GM12878 (cell line): Measurements from ENCODE around the gene DTX2. TPM values are rescaled to one million over a fixed set of nuclear protein-coding genes. Genes with fewer than 3 reads are reported as not detected.

Experiments
- BHLHE40 ChIP-seq, 2 experiments: fragments of 450-650 bp in 1 of 2; IDR thresholded peaks; 2 replicates each; pipeline ENCODE4 v1.6.1; 2011 to 2017; ENCODE audit warnings: low read depth in 2 of 2, borderline replicate concordance in 1 of 2, improper control_type of control experiment in 1 of 2, low read length in 1 of 2, mild to moderate bottlenecking in 1 of 2
- CUX1 ChIP-seq: IDR thresholded peaks from 2 replicates; pipeline ENCODE4 v1.6.1; 2012; ENCODE audit warnings: improper control_type of control experiment, low read depth, low read length; ENCODE audit not compliant: insufficient replicate concordance
- FOXK2 ChIP-seq: fragments of 450-650 bp; IDR thresholded peaks from 2 replicates; pipeline ENCODE4 v1.6.1; 2017; ENCODE audit warnings: mild to moderate bottlenecking, moderate library complexity
- IKZF1 ChIP-seq: fragments of 450-650 bp; conservative IDR thresholded peaks from 2 replicates; pipeline ENCODE4 v1.6.1; 2017; ENCODE audit warnings: antibody characterized with exemption, mild to moderate bottlenecking
- JUNB ChIP-seq: IDR thresholded peaks from 2 replicates; pipeline ENCODE4 v1.6.1; 2016; ENCODE audit warnings: antibody characterized with exemption, mild to moderate bottlenecking
- MEF2B ChIP-seq: fragments of 450-650 bp; IDR thresholded peaks from 2 replicates; pipeline ENCODE4 v1.6.1; 2018; ENCODE audit warnings: mild to moderate bottlenecking, moderate library complexity; ENCODE audit not compliant: partially characterized antibody, poor library complexity, severe bottlenecking
- MLLT1 ChIP-seq: fragments of 450-650 bp; IDR thresholded peaks from 2 replicates; pipeline ENCODE4 v1.6.1; 2016; ENCODE audit warnings: mild to moderate bottlenecking
- NFYA ChIP-seq: IDR thresholded peaks from 2 replicates; pipeline ENCODE4 v1.6.1; 2011; ENCODE audit warnings: low read depth, mild to moderate bottlenecking, low read length, improper control_type of control experiment, borderline replicate concordance
- POU2F2 ChIP-seq: IDR thresholded peaks from 3 replicates; pipeline ENCODE4 v1.6.1; 2011; ENCODE audit warnings: low read depth, mild to moderate bottlenecking, low read length, borderline replicate concordance
- RAD21 ChIP-seq: IDR thresholded peaks from 2 replicates; pipeline ENCODE4 v1.6.1; 2011; ENCODE audit warnings: mild to moderate bottlenecking, low read depth, low read length, moderate library complexity; ENCODE audit not compliant: insufficient read depth
- RBBP5 ChIP-seq: fragments of 200-600 bp; sonication (generic); conservative IDR thresholded peaks from 2 replicates; pipeline ENCODE4 v1.6.1; 2016
- RUNX3 ChIP-seq: IDR thresholded peaks from 2 replicates; pipeline ENCODE4 v1.6.1; 2012; ENCODE audit warnings: low read length, inconsistent platforms
- SMARCA5 ChIP-seq: fragments of 450-650 bp; IDR thresholded peaks from 2 replicates; pipeline ENCODE4 v1.6.1; 2017; ENCODE audit warnings: mild to moderate bottlenecking
- SMC3 ChIP-seq: IDR thresholded peaks from 2 replicates; pipeline ENCODE4 v1.6.1; 2011; ENCODE audit warnings: low read length, improper control_type of control experiment, borderline replicate concordance
- TCF7 ChIP-seq: IDR thresholded peaks from 2 replicates; pipeline ENCODE4 v1.6.1; 2014; ENCODE audit warnings: antibody characterized with exemption, borderline replicate concordance
- YY1 ChIP-seq: IDR thresholded peaks from 2 replicates; pipeline ENCODE4 v1.6.1; 2011; ENCODE audit warnings: low read depth, mild to moderate bottlenecking, low read length
- ZSCAN29 ChIP-seq: fragments of 450-650 bp; IDR thresholded peaks from 2 replicates; pipeline ENCODE4 v1.6.1; 2017; ENCODE audit warnings: mild to moderate bottlenecking, moderate library complexity
- ZZZ3 ChIP-seq: IDR thresholded peaks from 2 replicates; pipeline ENCODE4 v1.6.1; 2011; ENCODE audit warnings: low read depth; ENCODE audit not compliant: control insufficient read depth, insufficient read length
- polyA plus RNA-seq, 11 experiments: library from polyadenylated mRNA; depleted of rRNA in 4 of 11; unstranded in 6 of 11; stranded (reverse) in 5 of 11; fragments of >200 nt; fragmentation: Nextera tagmentation in 4 of 11; fragmentation: Illumina TruSeq in 1 of 11; extraction: Ambion mirVana in 4 of 11; extraction: Trizol in 1 of 11; gene quantifications; 1 replicate in 1 of 11; 2 replicates in 10 of 11; pipeline versions ENCODE4 v1.2.1 to v1.2.3, GENCODE V29; 2011 to 2016; ENCODE audit warnings: inconsistent platforms in 2 of 11, missing spikeins in 2 of 11, low read depth in 1 of 11
- total RNA-seq, 4 experiments: library from RNA; depleted of rRNA in 3 of 4; stranded (reverse); fragments of >200 nt in 3 of 4; fragmentation: Illumina TruSeq in 1 of 4; extraction: Trizol in 1 of 4; gene quantifications; 2 replicates each; pipeline versions ENCODE4 v1.2.1 to v1.2.3, GENCODE V29; 2013 to 2021
- TF ChIP-seq, protein P1 (sequence below): IDR thresholded peaks from 2 replicates; pipeline ENCODE4 v1.6.1; 2012; ENCODE audit warnings: low read depth, low read length, improper control_type of control experiment
- TF ChIP-seq, protein P2 (sequence below): fragments of 450-650 bp; conservative IDR thresholded peaks from 2 replicates; pipeline ENCODE4 v1.6.1; 2017; ENCODE audit warnings: mild to moderate bottlenecking, moderate library complexity

The DTX2 gene
- total and polyA plus RNA-seq, 10 of the 15 experiments (the other 5 are each of a cell fraction or from before 2014, with no cell fraction given): 0.14 to 31.0 (median 11.0) TPM

DNA sequence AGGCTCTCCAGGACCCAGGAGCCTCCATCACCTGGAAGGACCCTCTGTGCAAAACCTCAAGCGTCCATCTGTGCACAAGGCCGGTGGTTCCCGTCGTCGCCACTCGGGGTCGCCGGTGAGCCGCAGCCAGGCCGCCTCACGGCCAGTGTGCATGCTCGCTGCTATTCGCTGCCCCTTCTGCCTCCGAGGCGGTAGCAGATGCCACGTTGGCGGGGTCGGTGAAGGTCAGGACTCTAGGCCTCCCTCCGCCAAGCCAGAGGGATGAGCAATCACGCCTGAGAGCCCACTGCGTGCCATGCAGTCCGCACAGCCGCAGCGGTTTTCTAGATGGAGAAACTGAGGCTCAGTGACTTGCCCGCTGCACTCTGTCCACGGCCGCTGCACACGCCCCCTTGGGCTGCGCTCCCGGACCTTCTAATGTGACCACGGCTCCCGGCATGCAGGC, 54.5 kb downstream of the DTX2 start (continued):
- TF ChIP-seq CUX1 (no peak), FOXK2 (no peak), TCF7 (no peak), MEF2B (no peak), JUNB (no peak), YY1 (peak; percentile 83), SMC3 (peak; percentile 95), MLLT1 (no peak), BHLHE40 (IDR thresholded peaks at IDR 0.05; ENCODE audit: borderline replicate concordance in 1 of 2, low read depth in 2 of 2, low read length in 1 of 2) (peak; percentile 21 to 34; a peak in 1 of 4 replicates), SMARCA5 (peak; percentile 78), NFYA (no peak), IKZF1 (0 out of 2 replicates have a peak, but pooled peaks have one; percentile 11), RUNX3 (no peak), ZSCAN29 (no peak), POU2F2 (peak; percentile 29; the same call in 1 of the 3 replicates), RBBP5 (no peak), ZZZ3 (no peak), RAD21 (peak; percentile 91)
- TF ChIP-seq, protein P1, sequence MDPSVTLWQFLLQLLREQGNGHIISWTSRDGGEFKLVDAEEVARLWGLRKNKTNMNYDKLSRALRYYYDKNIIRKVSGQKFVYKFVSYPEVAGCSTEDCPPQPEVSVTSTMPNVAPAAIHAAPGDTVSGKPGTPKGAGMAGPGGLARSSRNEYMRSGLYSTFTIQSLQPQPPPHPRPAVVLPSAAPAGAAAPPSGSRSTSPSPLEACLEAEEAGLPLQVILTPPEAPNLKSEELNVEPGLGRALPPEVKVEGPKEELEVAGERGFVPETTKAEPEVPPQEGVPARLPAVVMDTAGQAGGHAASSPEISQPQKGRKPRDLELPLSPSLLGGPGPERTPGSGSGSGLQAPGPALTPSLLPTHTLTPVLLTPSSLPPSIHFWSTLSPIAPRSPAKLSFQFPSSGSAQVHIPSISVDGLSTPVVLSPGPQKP: no peak
- TF ChIP-seq, protein P2, sequence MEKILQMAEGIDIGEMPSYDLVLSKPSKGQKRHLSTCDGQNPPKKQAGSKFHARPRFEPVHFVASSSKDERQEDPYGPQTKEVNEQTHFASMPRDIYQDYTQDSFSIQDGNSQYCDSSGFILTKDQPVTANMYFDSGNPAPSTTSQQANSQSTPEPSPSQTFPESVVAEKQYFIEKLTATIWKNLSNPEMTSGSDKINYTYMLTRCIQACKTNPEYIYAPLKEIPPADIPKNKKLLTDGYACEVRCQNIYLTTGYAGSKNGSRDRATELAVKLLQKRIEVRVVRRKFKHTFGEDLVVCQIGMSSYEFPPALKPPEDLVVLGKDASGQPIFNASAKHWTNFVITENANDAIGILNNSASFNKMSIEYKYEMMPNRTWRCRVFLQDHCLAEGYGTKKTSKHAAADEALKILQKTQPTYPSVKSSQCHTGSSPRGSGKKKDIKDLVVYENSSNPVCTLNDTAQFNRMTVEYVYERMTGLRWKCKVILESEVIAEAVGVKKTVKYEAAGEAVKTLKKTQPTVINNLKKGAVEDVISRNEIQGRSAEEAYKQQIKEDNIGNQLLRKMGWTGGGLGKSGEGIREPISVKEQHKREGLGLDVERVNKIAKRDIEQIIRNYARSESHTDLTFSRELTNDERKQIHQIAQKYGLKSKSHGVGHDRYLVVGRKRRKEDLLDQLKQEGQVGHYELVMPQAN: no peak
